ENCODE results near the gene MOV10. TPM values are rescaled to one million over a fixed set of nuclear protein-coding genes. Genes with fewer than 3 reads are reported as not detected.

MOV10 gene
- total and polyA plus RNA-seq, 2 donors from 2014 or later, result 60.6 to 62.5 TPM

DNA sequence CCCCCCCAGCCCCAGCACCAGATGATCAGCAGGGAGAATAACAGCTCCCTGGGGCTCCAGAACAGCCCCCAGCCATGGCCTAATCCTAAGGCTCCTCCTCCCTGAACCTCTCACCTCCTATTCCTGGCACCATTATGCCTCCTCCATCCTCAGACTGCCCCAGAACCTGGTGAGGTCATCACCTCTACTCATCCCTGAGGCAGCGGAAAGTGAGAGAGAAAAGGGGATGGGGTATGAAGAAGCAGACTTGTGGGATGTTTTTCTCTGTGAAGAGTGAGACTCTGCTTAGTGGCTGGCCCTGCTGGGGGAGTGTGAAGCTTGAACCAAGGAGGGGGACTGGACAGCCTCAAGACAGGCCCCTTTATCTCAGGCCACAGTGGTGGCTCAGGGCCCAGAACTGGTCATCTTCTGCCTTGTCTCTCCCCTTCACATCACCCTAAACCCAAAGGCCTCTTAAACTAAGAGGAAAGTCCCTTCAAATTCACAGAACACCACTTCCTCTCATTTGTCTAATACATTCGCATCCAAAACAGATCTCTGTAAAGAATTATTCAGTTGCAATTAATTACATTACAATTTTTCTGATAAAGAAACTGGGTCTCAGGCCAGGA, 42.9 kb downstream of the MOV10 start:
- Histone ChIP-seq H3K27ac (ENCODE audit: low read depth in 2 of 2, low read length in 2 of 2) (no peak overlapping the region), H3K27me3 (ENCODE audit: control insufficient read depth, insufficient read depth, low read length) (peaks cover 2% of the 10 kb centered on the region), H3K4me1 (ENCODE audit: control insufficient read depth in 2 of 3, insufficient read depth in 2 of 3, low read depth in 1 of 3, low read length in 3 of 3) (peaks cover 0 to 25% (median 12%) of the 10 kb centered on the region in 3 donors), H3K9me3 (ENCODE audit: control insufficient read depth in 2 of 3, insufficient read depth in 1 of 3, low read length in 3 of 3) (no peaks in the 10 kb centered on the region), H3K4me3 (ENCODE audit: low read length in 3 of 3) (no peak overlapping the region), H3K36me3 (ENCODE audit: control insufficient read depth in 2 of 3, insufficient read depth in 3 of 3, low read length in 3 of 3) (no peaks in the 10 kb centered on the region), H3K9ac (ENCODE audit: low read length in 3 of 3) (no peak overlapping the region)
- intact Hi-C loops (cut with DNase I), result loop anchor here (5.0 kb wide), 1 partner anchor 90 kb away; no protein-coding TSS in a partner anchor
- FAIRE-seq (no peak), DNase-seq (no peak)
- TF ChIP-seq, protein P1, sequence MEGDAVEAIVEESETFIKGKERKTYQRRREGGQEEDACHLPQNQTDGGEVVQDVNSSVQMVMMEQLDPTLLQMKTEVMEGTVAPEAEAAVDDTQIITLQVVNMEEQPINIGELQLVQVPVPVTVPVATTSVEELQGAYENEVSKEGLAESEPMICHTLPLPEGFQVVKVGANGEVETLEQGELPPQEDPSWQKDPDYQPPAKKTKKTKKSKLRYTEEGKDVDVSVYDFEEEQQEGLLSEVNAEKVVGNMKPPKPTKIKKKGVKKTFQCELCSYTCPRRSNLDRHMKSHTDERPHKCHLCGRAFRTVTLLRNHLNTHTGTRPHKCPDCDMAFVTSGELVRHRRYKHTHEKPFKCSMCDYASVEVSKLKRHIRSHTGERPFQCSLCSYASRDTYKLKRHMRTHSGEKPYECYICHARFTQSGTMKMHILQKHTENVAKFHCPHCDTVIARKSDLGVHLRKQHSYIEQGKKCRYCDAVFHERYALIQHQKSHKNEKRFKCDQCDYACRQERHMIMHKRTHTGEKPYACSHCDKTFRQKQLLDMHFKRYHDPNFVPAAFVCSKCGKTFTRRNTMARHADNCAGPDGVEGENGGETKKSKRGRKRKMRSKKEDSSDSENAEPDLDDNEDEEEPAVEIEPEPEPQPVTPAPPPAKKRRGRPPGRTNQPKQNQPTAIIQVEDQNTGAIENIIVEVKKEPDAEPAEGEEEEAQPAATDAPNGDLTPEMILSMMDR (IDR thresholded peaks at IDR 0.05; ENCODE audit: borderline replicate concordance, extremely low read depth, insufficient read depth), result no peak

DNA sequence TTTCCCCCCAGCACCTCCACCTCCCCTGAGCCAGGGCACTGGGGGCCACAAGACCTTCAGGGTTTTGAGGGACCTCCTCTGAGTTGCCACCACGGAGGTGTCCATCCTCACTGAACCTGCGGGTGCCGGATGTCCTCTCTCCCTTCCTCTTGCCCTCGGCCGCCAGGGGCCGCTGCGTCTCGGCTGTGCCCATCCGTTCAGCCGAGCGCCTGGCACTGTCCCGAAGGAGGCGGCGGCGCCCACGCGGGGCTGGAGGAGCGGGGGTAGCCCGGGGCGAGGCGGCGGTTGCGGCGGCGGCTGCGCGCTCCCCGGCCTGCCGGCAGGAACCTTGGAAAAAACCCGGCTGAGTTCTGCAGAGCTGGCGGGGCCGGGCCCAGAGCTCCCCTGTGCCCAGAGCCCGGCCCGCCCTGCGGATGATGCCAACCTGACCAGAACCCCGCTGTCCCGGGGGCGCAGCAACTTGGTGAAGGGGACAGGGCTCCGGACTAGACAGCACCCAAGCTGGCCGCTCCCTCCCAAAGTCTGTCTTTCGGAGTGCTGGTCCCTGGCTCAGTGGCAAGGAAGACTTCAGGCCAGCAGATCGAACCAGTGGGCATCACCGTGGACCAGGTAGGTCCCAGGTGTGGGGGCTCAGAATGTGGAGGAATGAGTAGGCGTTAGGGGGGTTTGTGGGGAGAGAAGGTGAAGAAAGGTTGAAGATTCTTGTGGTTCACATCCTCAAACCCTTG, 44.4 kb downstream of the MOV10 start:
- Histone ChIP-seq H3K27ac (ENCODE audit: low read depth in 2 of 2, low read length in 2 of 2) (no peak overlapping the region), H3K36me3 (ENCODE audit: control insufficient read depth in 2 of 3, insufficient read depth in 3 of 3, low read length in 3 of 3) (no peaks in the 10 kb centered on the region), H3K27me3 (ENCODE audit: control insufficient read depth, insufficient read depth, low read length) (peaks cover 2% of the 10 kb centered on the region), H3K9me3 (ENCODE audit: control insufficient read depth in 2 of 3, insufficient read depth in 1 of 3, low read length in 3 of 3) (no peaks in the 10 kb centered on the region), H3K9ac (ENCODE audit: low read length in 3 of 3) (no peak overlapping the region), H3K4me3 (ENCODE audit: low read length in 3 of 3) (no peak overlapping the region), H3K4me1 (ENCODE audit: control insufficient read depth in 2 of 3, insufficient read depth in 2 of 3, low read depth in 1 of 3, low read length in 3 of 3) (peaks cover 0 to 21% (median 9%) of the 10 kb centered on the region in 3 donors)
- FAIRE-seq (no peak), DNase-seq (peak; percentile 82 to 91 (median 86))
- intact Hi-C loops (cut with DNase I), result loop anchor here (5.0 kb wide), 1 partner anchor 88 kb away; no protein-coding TSS in a partner anchor
- TF ChIP-seq, protein P1 (IDR thresholded peaks at IDR 0.05; ENCODE audit: borderline replicate concordance, extremely low read depth, insufficient read depth), result peak; percentile 94

DNA sequence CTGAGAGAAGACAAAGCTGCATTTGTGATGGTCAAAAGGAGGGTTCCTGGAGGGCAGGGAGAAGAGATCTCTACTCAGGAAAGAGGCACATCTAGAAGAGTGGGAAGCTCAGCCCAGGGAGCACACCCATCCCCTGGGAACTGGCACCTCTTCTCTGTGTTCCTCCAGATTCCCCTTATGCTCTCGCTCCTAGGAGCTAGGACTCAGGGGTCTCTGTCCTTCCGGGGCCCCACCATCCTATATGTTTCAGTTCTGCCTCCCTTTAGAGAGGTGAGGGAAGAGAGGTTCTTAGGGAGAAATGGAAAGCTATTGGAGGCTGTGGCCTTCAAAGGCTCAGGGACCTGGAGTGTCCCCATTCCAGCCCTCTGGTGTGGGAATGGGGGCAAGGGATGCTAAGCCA, 45.2 kb downstream of the MOV10 start:
- intact Hi-C loops (cut with DNase I), result loop anchor here (5.0 to 10.0 kb wide), 2 partner anchors 88 to 325 kb away; no protein-coding TSS in a partner anchor
- H3K9me3 ChIP-seq (ENCODE audit: control insufficient read depth in 2 of 3, insufficient read depth in 1 of 3, low read length in 3 of 3), result no peaks in the 10 kb centered on the region
- peaks cover 0 to 15% (median 5%) of the 10 kb centered on the region in 3 donors for H3K4me1 ChIP-seq (ENCODE audit: control insufficient read depth in 2 of 3, insufficient read depth in 2 of 3, low read depth in 1 of 3, low read length in 3 of 3)
- FAIRE-seq, result no peak
- no peaks in the 10 kb centered on the region for H3K36me3 ChIP-seq (ENCODE audit: control insufficient read depth in 2 of 3, insufficient read depth in 3 of 3, low read length in 3 of 3)
- TF ChIP-seq, protein P1 (IDR thresholded peaks at IDR 0.05; ENCODE audit: borderline replicate concordance, extremely low read depth, insufficient read depth), result no peak
- DNase-seq, result no peak
- no peak overlapping the region for H3K27ac ChIP-seq (ENCODE audit: low read depth in 2 of 2, low read length in 2 of 2)
- no peak overlapping the region for H3K4me3 ChIP-seq (ENCODE audit: low read length in 3 of 3)
- peaks cover 2% of the 10 kb centered on the region for H3K27me3 ChIP-seq (ENCODE audit: control insufficient read depth, insufficient read depth, low read length)
- H3K9ac ChIP-seq (ENCODE audit: low read length in 3 of 3), result no peak overlapping the region

Measured in kidney (tissue), 14 donors.